Measurements from ENCODE around the gene FNDC11.

The FNDC11 gene

GRCh38 chr20:63601679-63602078 is 47.7 kb downstream of the FNDC11 start:
- DNase-seq = peak; percentile 21

DNA sequence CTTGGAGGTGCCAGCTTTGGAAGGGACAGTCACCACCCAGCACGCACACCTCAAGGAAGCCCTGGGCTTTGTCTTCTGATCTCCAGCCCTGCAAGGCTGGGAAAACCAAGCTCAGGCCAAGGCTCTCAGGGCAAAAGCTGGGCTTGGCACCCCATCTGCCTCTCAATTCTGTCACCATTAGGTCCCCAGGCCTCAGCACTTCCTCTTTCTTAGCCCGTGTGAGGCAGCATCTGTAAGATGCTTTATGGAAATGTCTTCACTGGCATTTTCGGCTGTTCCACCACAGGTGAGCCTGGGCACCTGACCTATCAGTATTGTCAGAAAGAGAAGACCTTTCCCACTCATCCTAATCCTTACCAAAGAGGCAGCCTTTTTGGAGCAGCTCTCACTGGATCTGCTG is 48.4 kb downstream of the FNDC11 start:
- no peak for DNase-seq
